ENCODE data around the gene KRT76.

Gene KRT76

DNA sequence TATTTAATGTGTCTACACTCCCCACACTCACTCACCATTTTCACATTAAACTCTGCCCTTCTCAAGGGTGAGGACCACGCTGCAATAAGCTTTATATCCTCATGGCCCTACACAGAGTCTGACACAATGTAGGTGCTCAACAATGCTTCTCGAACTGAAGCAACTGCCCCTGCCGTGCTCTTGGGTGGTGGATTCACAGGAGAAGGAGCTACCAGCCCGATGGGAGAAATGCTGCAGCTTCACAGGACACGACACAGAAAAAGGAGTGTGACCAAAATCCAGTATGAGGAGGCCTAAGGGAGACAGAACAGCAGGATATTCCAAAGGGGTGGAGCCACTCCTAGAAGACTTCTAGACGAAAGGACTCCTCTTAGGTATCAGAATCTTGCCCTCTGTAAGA lies 25.3 kb upstream of the KRT76 start:
- H3K4me3 ChIP-seq (ENCODE audit: low read depth, low read length): no peak overlapping the region

DNA sequence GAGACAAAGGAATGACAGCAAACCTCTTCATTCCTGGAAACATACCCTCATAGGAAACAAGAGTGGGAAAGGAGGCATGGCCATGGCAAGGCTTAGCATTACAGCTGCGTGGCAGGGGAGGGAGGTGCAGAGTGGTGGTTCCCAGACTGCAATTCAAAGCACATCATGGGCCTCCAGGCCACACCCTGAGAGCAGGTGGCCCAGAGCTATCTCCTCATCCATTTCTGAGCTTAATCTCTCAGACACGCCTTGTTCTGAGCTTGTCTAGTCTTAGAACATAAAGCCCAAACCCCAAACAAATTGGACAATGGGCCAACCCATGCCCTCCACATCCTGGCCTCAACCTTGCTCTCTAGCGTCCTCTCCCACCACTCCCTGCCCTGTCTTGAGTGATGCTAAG lies 24.6 kb upstream of the KRT76 start:
- Histone ChIP-seq H3K4me3 (ENCODE audit: low read depth, low read length) (no peak overlapping the region), H3K27ac (ENCODE audit: low read depth, low read length) (no peak overlapping the region), H3K4me1 (ENCODE audit: control insufficient read depth, insufficient read depth, low read length) (peaks cover 19% of the 10 kb centered on the region), H3K9me3 (ENCODE audit: control insufficient read depth, insufficient read depth, low read depth, low read length) (no peaks in the 10 kb centered on the region), H3K27me3 (ENCODE audit: control insufficient read depth, insufficient read depth, low read length) (no peaks in the 10 kb centered on the region; the same call in 1 of the 2 replicates), H3K36me3 (ENCODE audit: control insufficient read depth, insufficient read depth, low read length) (no peaks in the 10 kb centered on the region), H3K9ac (ENCODE audit: low read length) (no peak overlapping the region)

More for the DNA sequence above, 25.3 kb upstream of the KRT76 start:
- Histone ChIP-seq H3K27me3 (ENCODE audit: control insufficient read depth, insufficient read depth, low read length) (no peaks in the 10 kb centered on the region; the same call in 1 of the 2 replicates), H3K9ac (ENCODE audit: low read length) (no peak overlapping the region), H3K27ac (ENCODE audit: low read depth, low read length) (no peak overlapping the region), H3K4me1 (ENCODE audit: control insufficient read depth, insufficient read depth, low read length) (peaks cover 19% of the 10 kb centered on the region), H3K36me3 (ENCODE audit: control insufficient read depth, insufficient read depth, low read length) (no peaks in the 10 kb centered on the region), H3K9me3 (ENCODE audit: control insufficient read depth, insufficient read depth, low read depth, low read length) (no peaks in the 10 kb centered on the region)

DNA sequence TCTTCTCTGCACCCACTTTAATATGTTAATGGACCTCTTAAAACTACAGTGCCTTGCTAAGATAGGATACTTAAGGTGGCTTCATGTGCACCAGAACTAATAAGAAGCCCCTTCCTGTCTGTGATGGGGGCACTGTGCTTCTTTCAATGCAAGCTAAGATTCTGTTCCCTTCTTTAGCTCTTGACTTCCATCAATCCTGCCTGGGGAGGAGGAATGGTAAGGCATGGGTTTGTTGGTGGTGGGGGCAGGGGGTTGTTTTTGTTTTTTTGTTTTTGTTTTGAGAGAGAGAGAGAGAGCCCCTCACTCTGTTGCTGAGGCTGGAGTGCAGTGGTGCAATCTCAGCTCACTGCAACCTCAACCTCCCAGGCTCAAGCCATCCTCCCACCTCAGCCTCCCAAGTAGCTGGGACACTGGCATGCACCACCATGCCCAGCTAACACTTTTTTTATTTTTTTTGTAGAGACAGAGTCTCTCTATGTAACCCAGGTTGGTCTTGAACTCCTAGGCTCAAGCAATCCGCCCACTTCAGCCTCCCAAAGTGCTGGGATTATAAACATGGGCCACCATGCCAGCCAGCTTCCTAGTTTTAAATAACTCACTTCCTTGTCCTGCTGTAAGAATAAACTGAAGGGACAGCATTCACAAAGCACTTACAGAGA lies 23.2 kb upstream of the KRT76 start:
- H3K27ac ChIP-seq (ENCODE audit: low read depth, low read length): no peak overlapping the region
- H3K27me3 ChIP-seq (ENCODE audit: control insufficient read depth, insufficient read depth, low read length): peaks cover 2% of the 10 kb centered on the region; the same call in 1 of the 2 replicates
- no peaks in the 10 kb centered on the region for H3K9me3 ChIP-seq (ENCODE audit: control insufficient read depth, insufficient read depth, low read depth, low read length)
- H3K4me1 ChIP-seq (ENCODE audit: control insufficient read depth, insufficient read depth, low read length): peaks cover 16% of the 10 kb centered on the region
- no peak overlapping the region for H3K4me3 ChIP-seq (ENCODE audit: low read depth, low read length)
- no peaks in the 10 kb centered on the region for H3K36me3 ChIP-seq (ENCODE audit: control insufficient read depth, insufficient read depth, low read length)
- no peak overlapping the region for H3K9ac ChIP-seq (ENCODE audit: low read length)

DNA sequence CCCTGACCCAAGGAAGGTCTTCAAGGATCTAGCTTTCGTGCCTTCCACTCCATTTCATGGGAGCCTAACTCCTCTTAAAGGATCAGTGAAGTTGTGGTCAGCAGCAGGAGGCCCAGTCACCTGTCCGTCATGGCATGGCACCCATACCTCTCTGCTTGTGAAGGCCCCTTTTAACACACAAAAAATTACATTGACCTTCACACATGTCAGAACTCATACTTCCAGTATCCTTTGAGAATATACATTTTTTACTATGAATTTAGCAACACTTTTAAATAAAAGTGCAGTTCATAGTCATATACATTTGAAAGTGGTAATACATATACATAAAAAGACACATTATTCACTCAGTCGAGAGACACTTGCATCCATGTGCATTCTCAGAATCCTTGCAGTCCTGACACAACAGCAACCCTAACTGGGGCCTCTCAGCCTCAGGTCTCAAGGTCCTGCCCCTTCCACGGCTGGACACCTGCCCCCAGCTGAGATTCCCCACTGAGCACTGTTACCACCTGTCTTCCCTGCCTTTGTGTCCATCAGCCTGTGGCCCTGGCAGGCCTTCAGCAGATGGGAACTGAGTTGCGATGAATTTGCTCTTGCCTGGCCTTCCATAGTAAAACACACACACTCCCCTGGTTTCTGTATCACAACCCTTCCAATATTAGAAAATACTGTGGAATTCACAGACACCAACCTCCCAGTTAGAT lies 22.5 kb upstream of the KRT76 start:
- Histone ChIP-seq H3K9me3 (ENCODE audit: control insufficient read depth, insufficient read depth, low read depth, low read length) (no peaks in the 10 kb centered on the region), H3K4me1 (ENCODE audit: control insufficient read depth, insufficient read depth, low read length) (peaks cover 10% of the 10 kb centered on the region; the same call in 1 of the 2 replicates), H3K27me3 (ENCODE audit: control insufficient read depth, insufficient read depth, low read length) (peaks cover 2% of the 10 kb centered on the region; the same call in 1 of the 2 replicates), H3K36me3 (ENCODE audit: control insufficient read depth, insufficient read depth, low read length) (no peaks in the 10 kb centered on the region), H3K9ac (ENCODE audit: low read length) (no peak overlapping the region), H3K27ac (ENCODE audit: low read depth, low read length) (no peak overlapping the region), H3K4me3 (ENCODE audit: low read depth, low read length) (no peak overlapping the region)

DNA sequence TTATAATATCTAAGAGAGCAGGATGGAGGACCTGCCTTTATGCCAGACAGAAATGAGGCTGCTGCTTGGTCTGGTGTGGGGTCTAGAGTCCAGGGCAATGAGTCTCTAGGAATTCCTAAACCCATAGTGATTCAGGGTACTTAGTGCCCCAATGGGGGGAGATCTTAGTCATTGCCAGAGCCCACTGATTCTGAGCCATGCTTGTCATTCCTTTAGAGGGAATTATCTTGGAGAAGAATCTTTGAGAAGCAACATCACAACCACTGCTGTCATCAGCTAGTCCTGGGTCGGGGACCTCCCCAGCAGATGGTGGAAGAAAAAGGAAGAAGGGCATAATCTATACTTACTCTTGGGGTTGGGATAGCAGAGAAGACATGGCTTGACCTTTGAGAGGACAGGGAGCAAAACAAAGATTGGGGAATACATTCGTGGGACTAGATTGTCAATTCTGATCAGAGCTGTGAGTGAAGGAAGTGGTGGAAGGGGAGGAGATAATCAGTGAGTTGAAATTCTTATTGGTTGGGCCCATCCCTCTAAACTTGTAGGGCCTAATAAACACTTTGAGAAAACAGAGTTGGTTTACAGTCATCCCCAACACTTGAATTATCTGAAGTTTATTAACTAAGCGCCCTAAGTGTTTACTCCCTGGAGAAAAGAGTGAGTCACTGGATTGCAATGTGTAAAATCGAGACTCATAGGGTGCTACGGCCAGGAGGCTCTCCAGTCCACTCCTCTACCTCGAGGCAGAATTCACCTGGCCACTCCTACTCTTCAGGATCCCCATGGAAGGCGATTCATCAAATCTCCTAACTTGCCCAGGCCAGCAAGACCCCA lies 21.7 kb upstream of the KRT76 start:
- H3K27ac ChIP-seq (ENCODE audit: low read depth, low read length): no peak overlapping the region
- H3K4me1 ChIP-seq (ENCODE audit: control insufficient read depth, insufficient read depth, low read length): peaks cover 10% of the 10 kb centered on the region; the same call in 1 of the 2 replicates
- peaks cover 2% of the 10 kb centered on the region; the same call in 1 of the 2 replicates for H3K27me3 ChIP-seq (ENCODE audit: control insufficient read depth, insufficient read depth, low read length)
- H3K4me3 ChIP-seq (ENCODE audit: low read depth, low read length): no peak overlapping the region
- no peaks in the 10 kb centered on the region for H3K36me3 ChIP-seq (ENCODE audit: control insufficient read depth, insufficient read depth, low read length)
- H3K9ac ChIP-seq (ENCODE audit: low read length): no peak overlapping the region
- H3K9me3 ChIP-seq (ENCODE audit: control insufficient read depth, insufficient read depth, low read depth, low read length): no peaks in the 10 kb centered on the region

DNA sequence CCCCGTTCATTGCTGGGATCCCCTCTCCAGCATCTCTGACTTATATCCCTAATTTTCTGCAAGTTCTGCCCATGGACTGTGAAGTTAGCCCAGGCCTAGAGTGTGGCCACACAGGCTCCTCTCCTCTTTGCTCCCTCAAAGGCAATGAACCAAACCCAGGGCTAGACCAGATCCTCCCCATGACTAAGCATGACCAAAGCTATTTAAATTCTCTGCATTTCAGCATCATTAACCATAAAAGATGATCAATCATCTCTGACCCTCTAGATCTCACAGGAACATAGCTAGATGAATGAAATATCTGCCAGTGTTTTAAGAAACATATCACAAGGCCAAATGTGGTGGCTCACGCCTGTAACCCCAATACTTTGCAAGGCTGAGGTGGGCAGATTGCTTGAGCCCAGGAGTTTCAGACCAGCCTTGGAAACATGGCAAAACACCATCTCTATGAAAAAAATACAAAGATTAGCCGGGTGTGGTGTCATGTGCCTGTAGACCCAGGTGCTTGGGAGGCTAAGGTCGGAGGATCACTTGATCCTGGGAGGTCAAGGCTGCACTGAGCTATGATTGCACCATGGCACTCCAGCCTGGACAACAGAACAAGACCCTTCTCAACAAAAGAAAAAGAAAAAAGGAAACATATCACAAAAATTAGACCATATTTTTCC lies 21.0 kb upstream of the KRT76 start:
- no peak overlapping the region for H3K27ac ChIP-seq (ENCODE audit: low read depth, low read length)
- H3K4me1 ChIP-seq (ENCODE audit: control insufficient read depth, insufficient read depth, low read length): peaks cover 10% of the 10 kb centered on the region; the same call in 1 of the 2 replicates
- no peaks in the 10 kb centered on the region for H3K9me3 ChIP-seq (ENCODE audit: control insufficient read depth, insufficient read depth, low read depth, low read length)
- H3K27me3 ChIP-seq (ENCODE audit: control insufficient read depth, insufficient read depth, low read length): peaks cover 2% of the 10 kb centered on the region; the same call in 1 of the 2 replicates
- H3K4me3 ChIP-seq (ENCODE audit: low read depth, low read length): no peak overlapping the region
- H3K9ac ChIP-seq (ENCODE audit: low read length): no peak overlapping the region
- no peaks in the 10 kb centered on the region for H3K36me3 ChIP-seq (ENCODE audit: control insufficient read depth, insufficient read depth, low read length)

DNA sequence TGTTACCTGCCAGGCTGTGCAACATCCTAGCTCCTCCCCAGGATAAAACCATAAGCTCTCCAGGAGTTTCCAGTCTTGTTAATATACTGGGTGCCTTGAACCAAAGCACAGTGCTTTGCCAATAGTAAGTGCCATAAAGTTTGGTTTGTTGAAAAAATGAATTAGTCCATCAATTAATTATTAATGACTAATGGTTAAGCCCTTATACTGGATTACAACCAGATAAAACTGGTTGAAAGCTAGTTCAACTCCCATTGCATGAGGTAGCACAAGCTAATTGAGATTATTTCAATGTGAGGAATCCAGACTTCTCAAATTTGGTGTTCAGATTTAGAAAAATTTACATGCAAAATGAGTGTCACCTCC lies 20.4 kb upstream of the KRT76 start:
- H3K9me3 ChIP-seq (ENCODE audit: control insufficient read depth, insufficient read depth, low read depth, low read length): no peaks in the 10 kb centered on the region
- H3K4me3 ChIP-seq (ENCODE audit: low read depth, low read length): no peak overlapping the region
- no peak overlapping the region for H3K9ac ChIP-seq (ENCODE audit: low read length)
- peaks cover 2% of the 10 kb centered on the region; the same call in 1 of the 2 replicates for H3K27me3 ChIP-seq (ENCODE audit: control insufficient read depth, insufficient read depth, low read length)
- peaks cover 10% of the 10 kb centered on the region; the same call in 1 of the 2 replicates for H3K4me1 ChIP-seq (ENCODE audit: control insufficient read depth, insufficient read depth, low read length)
- H3K27ac ChIP-seq (ENCODE audit: low read depth, low read length): no peak overlapping the region
- H3K36me3 ChIP-seq (ENCODE audit: control insufficient read depth, insufficient read depth, low read length): no peaks in the 10 kb centered on the region

DNA sequence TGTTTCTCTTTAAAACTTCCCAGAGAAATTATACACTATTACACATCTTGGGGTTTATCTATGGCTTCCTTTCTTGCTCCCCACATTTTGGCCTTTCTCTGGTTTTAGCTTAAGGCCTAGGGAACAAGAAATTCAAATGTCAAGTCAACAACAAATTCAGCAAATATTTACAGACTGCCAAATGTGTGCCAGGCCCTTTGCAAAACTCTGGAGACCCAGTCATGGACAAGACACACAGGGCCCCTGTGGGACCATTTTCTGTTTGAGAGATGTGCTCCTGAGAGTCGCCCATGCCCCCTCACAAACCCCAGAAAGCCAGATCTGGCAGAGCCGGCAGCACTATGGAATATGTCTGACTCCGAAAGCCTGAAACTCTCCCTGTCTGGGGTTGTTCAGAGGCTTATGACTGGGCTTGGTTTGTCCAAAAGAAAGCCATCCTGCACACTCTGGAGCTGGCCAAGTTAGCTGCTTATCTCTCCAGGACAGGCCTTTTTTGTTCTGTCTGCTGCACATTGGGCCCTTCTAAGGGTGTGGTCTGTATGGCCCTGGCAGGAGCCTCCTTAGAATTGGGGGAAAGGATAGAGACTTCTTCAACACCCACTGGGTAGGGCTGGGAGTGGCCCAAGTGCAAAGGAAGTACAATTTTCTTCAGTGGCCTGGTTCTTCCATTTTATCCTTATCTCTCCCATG lies 19.8 kb upstream of the KRT76 start:
- H3K36me3 ChIP-seq (ENCODE audit: control insufficient read depth, insufficient read depth, low read length): no peaks in the 10 kb centered on the region
- no peak overlapping the region for H3K27ac ChIP-seq (ENCODE audit: low read depth, low read length)
- H3K4me1 ChIP-seq (ENCODE audit: control insufficient read depth, insufficient read depth, low read length): peaks cover 10% of the 10 kb centered on the region; the same call in 1 of the 2 replicates
- H3K9ac ChIP-seq (ENCODE audit: low read length): no peak overlapping the region
- H3K4me3 ChIP-seq (ENCODE audit: low read depth, low read length): no peak overlapping the region
- no peaks in the 10 kb centered on the region for H3K9me3 ChIP-seq (ENCODE audit: control insufficient read depth, insufficient read depth, low read depth, low read length)
- H3K27me3 ChIP-seq (ENCODE audit: control insufficient read depth, insufficient read depth, low read length): peaks cover 2% of the 10 kb centered on the region; the same call in 1 of the 2 replicates

DNA sequence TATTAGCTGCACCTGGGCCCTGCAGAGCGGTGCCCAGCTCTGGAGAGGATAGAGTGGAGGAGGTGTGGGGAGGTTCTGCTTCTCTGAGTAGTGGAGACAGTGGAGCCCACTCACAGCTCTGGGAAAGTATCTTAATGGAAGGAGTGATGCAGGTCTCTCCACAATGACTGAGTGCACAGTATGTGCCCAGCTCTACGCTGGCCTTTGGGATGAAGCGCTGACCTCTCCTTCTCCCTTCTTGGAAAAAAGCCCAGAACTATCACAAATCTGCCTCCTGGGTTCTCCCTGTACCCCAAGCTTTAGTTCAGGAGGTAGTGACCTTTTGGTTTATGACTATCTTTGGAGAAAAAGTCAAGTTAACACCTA lies 19.3 kb upstream of the KRT76 start:
- peaks cover 2% of the 10 kb centered on the region; the same call in 1 of the 2 replicates for H3K27me3 ChIP-seq (ENCODE audit: control insufficient read depth, insufficient read depth, low read length)
- H3K4me1 ChIP-seq (ENCODE audit: control insufficient read depth, insufficient read depth, low read length): peaks cover 10% of the 10 kb centered on the region; the same call in 1 of the 2 replicates
- no peak overlapping the region for H3K4me3 ChIP-seq (ENCODE audit: low read depth, low read length)
- no peak overlapping the region for H3K9ac ChIP-seq (ENCODE audit: low read length)
- no peaks in the 10 kb centered on the region for H3K9me3 ChIP-seq (ENCODE audit: control insufficient read depth, insufficient read depth, low read depth, low read length)
- H3K36me3 ChIP-seq (ENCODE audit: control insufficient read depth, insufficient read depth, low read length): no peaks in the 10 kb centered on the region
- H3K27ac ChIP-seq (ENCODE audit: low read depth, low read length): no peak overlapping the region
